ENCODE results near the gene SNRPD2.

The SNRPD2 gene

GRCh38 chr19:45653634-45654033 is 38.1 kb downstream of the SNRPD2 start:
- no peak overlapping the region for H3K4me3 ChIP-seq (replicated peaks; ENCODE audit: low read depth, low read length)
- DNase-seq (ENCODE audit: extremely low read depth, low read depth) = no peak
- no peak for TF ChIP-seq CTCF (IDR thresholded peaks at IDR 0.05; ENCODE audit: low read depth, low read length, missing control alignments)

- TF ChIP-seq CTCF (IDR thresholded peaks at IDR 0.05; ENCODE audit: low read depth, low read length, missing control alignments) = no peak
- DNase-seq (ENCODE audit: extremely low read depth, low read depth) = no peak
- no peak overlapping the region for H3K4me3 ChIP-seq (replicated peaks; ENCODE audit: low read depth, low read length)
Measured at GRCh38 chr19:45650722-45651121, 41.0 kb downstream of the SNRPD2 start.

DNA sequence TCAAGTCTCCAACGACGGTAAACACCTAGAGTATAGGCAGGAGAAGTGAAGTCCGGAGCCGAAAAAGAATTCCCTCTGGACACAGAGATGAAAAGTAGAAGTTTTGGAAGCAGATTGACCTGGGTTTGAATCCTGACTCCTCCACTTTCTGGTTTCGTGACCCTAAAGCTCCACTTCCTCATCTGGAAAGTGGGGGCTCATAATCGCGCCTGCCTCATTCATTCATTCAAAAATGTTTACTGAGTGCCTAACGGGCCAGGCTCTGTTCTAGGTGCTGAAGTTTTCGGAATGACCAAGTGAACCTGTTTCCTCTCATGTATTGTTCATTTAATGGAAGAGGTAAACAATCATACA is 45.4 kb downstream of the SNRPD2 start:
- no peak for TF ChIP-seq CTCF (IDR thresholded peaks at IDR 0.05; ENCODE audit: low read depth, low read length, missing control alignments)
- H3K4me3 ChIP-seq (replicated peaks; ENCODE audit: low read depth, low read length) = peak overlapping the region; percentile 27
- DNase-seq (ENCODE audit: extremely low read depth, low read depth) = no peak

- TF ChIP-seq CTCF (IDR thresholded peaks at IDR 0.05; ENCODE audit: low read depth, low read length, missing control alignments) = no peak
- DNase-seq (ENCODE audit: extremely low read depth, low read depth) = peak; percentile 77
- H3K4me3 ChIP-seq (replicated peaks; ENCODE audit: low read depth, low read length) = peak overlapping the region; percentile 27
Measured at GRCh38 chr19:45645631-45646344, 46.0 kb downstream of the SNRPD2 start.

DNA sequence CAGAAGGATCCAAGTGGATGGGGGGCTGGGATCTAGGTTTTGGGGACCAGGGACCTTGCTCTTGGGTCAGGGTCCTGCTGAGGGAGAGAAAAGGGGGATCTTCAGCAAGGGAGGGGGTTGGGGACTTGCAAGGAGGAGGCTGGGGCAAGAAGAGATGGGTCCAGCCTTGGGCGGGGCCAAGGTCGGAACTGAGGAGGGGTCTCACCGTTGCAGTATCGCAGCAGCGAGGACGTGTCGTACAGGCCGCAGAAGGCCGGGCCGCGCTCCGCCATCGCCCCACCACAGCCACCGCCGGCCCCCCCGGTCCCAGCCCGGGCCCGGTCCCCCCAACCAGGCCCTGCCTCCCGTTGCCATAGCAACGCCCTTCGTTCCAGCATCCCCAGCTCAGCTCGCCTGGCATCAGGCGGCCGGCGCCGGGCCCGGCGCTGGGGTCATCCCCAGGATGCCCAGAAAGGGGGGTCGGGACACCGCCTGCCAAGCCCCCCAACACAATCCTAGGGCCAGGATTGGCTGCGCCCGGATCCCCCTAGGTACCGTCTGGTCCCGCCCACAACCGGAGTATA is 46.6 kb downstream of the SNRPD2 start:
- TF ChIP-seq CTCF (IDR thresholded peaks at IDR 0.05; ENCODE audit: low read depth, low read length, missing control alignments) = no peak
- peak overlapping the region; percentile 27 for H3K4me3 ChIP-seq (replicated peaks; ENCODE audit: low read depth, low read length)
- DNase-seq (ENCODE audit: extremely low read depth, low read depth) = no peak

- DNase-seq (ENCODE audit: extremely low read depth, low read depth) = no peak
- no peak overlapping the region for H3K4me3 ChIP-seq (replicated peaks; ENCODE audit: low read depth, low read length)
- no peak for TF ChIP-seq CTCF (IDR thresholded peaks at IDR 0.05; ENCODE audit: low read depth, low read length, missing control alignments)
Measured at GRCh38 chr19:45643927-45644771, 47.6 kb downstream of the SNRPD2 start.

Data from HFF-Myc (cell line).